K562 (cell line): ENCODE measurements around the gene RASGRP1. TPM values are rescaled to one million over a fixed set of nuclear protein-coding genes. Genes with fewer than 3 reads are reported as not detected.

Experiments used
- ARNT ChIP-seq, 2 experiments: fragments of 450-650 bp; IDR thresholded peaks; 2 replicates each; pipeline ENCODE4 v1.6.1; 2016; ENCODE audit warnings: mild to moderate bottlenecking in 1 of 2
- BACH1 ChIP-seq: fragments of 200-800 bp; sonication (Bioruptor generic); IDR thresholded peaks from 2 replicates; pipeline ENCODE4 v1.6.1; 2016; ENCODE audit warnings: missing genetic modification characterization, missing compliant biosample characterization
- CHD1 ChIP-seq: fragments of 200-600 bp; sonication (generic); IDR thresholded peaks from one replicate; pipeline ENCODE4 v1.6.1; 2012; ENCODE audit warnings: mild to moderate bottlenecking, moderate library complexity, low read length, inconsistent platforms
- CTBP1 ChIP-seq: fragments of 450-650 bp; IDR thresholded peaks from 2 replicates; pipeline ENCODE4 v1.6.1; 2016; ENCODE audit warnings: borderline replicate concordance
- FOS ChIP-seq: IDR thresholded peaks from 3 replicates; pipeline ENCODE4 v1.6.1; 2011; ENCODE audit not compliant: insufficient read length; ENCODE audit errors: extremely low read depth
- FOSL1 ChIP-seq: fragments of 200-800 bp; sonication (Bioruptor generic); conservative IDR thresholded peaks from 2 replicates; pipeline ENCODE4 v1.6.1; 2016; ENCODE audit warnings: missing genetic modification characterization, missing compliant biosample characterization
- JUN ChIP-seq, 2 experiments: sonication (generic) in 1 of 2; formaldehyde crosslinking in 1 of 2; IDR thresholded peaks; 2 replicates each; pipeline versions ENCODE4 v1.6.1 to v1.8.0; 2012 to 2022; ENCODE audit warnings: borderline replicate concordance in 2 of 2, mild to moderate bottlenecking in 2 of 2, improper control_type of control experiment in 1 of 2, low read depth in 1 of 2, low read length in 1 of 2, missing genetic modification reagents in 1 of 2
- KLF1 ChIP-seq: fragments of 450-650 bp; IDR thresholded peaks from 2 replicates; pipeline ENCODE4 v1.6.1; 2016; ENCODE audit warnings: missing genetic modification characterization, missing compliant biosample characterization
- MAZ ChIP-seq, 2 experiments: fragments of 450-650 bp in 1 of 2; sonication (generic) in 1 of 2; formaldehyde crosslinking; IDR thresholded peaks in 1 of 2; conservative IDR thresholded peaks in 1 of 2; 2 replicates each; pipeline versions ENCODE4 v1.4.0 to v1.5.0; 2020; ENCODE audit warnings: mild to moderate bottlenecking in 1 of 2, missing genetic modification reagents in 1 of 2
- SMARCA4 ChIP-seq: fragments of 450-650 bp; IDR thresholded peaks from 2 replicates; pipeline ENCODE4 v1.6.1; 2016
- SNIP1 ChIP-seq: fragments of 450-650 bp; IDR thresholded peaks from 2 replicates; pipeline ENCODE4 v1.7.1; 2017; ENCODE audit warnings: low read depth, mild to moderate bottlenecking
- SOX6 ChIP-seq: fragments of 450-650 bp; IDR thresholded peaks from 2 replicates; pipeline ENCODE4 v1.6.1; 2014; ENCODE audit warnings: mild to moderate bottlenecking
- SREBF1 ChIP-seq: fragments of 150-350 bp; IDR thresholded peaks from 2 replicates; pipeline ENCODE4 v1.6.1; 2014; ENCODE audit warnings: antibody characterized with exemption, low read depth, low read length, borderline replicate concordance
- SRF ChIP-seq, 2 experiments: fragments of 250-450, 450-650 bp in 1 of 2; sonication (Bioruptor Pico) in 1 of 2; sonication (generic) in 1 of 2; formaldehyde crosslinking; IDR thresholded peaks; 2 replicates each; pipeline versions ENCODE4 v1.5.0 to v1.5.1; 2020 to 2022; ENCODE audit warnings: mild to moderate bottlenecking in 1 of 2, missing genetic modification reagents in 1 of 2
- TCF7 ChIP-seq: sonication (generic); IDR thresholded peaks from 2 replicates; pipeline ENCODE4 v1.6.1; 2016; ENCODE audit warnings: antibody characterized with exemption, borderline replicate concordance
- polyA plus RNA-seq, 8 experiments: library from polyadenylated mRNA; depleted of rRNA in 4 of 8; stranded (reverse) in 5 of 8; unstranded in 3 of 8; fragments of >200 nt; fragmentation: Nextera tagmentation in 2 of 8; fragmentation: Illumina TruSeq in 1 of 8; extraction: Ambion mirVana in 2 of 8; extraction: Trizol in 1 of 8; gene quantifications; 2 replicates each; pipeline versions ENCODE4 v1.2.1 to v1.2.3, GENCODE V29; 2011 to 2014; ENCODE audit warnings: inconsistent platforms in 1 of 8, missing spikeins in 1 of 8
- total RNA-seq, 7 experiments: library from RNA; depleted of rRNA in 6 of 7; stranded (reverse); fragments of >200 nt in 6 of 7; fragmentation: Illumina TruSeq in 2 of 7; extraction: Trizol in 2 of 7; gene quantifications; 2 replicates each; pipeline versions ENCODE4 v1.2.1 to v1.2.3, GENCODE V29; 2011 to 2021; ENCODE audit warnings: low replicate concordance in 1 of 7
- TF ChIP-seq, protein P1 (sequence below): sonication (generic); formaldehyde crosslinking; IDR thresholded peaks from 2 replicates; pipeline ENCODE4 v1.8.1; 2023; ENCODE audit warnings: mild to moderate bottlenecking, missing genetic modification reagents
- TF ChIP-seq, protein P2 (sequence below): sonication (generic); formaldehyde crosslinking; IDR thresholded peaks from 2 replicates; pipeline ENCODE4 v1.8.1; 2022; ENCODE audit warnings: missing genetic modification reagents
- TF ChIP-seq, protein P3 (sequence below): fragments of 250-450 bp; sonication (Bioruptor Pico); IDR thresholded peaks from 2 replicates; pipeline ENCODE4 v1.4.0; 2020; ENCODE audit warnings: borderline replicate concordance
- TF ChIP-seq, protein P4 (sequence below): sonication (generic); formaldehyde crosslinking; IDR thresholded peaks from 2 replicates; pipeline ENCODE4 v1.8.0; 2022; ENCODE audit warnings: missing genetic modification reagents, mild to moderate bottlenecking, borderline replicate concordance
- TF ChIP-seq, protein P5 (sequence below): IDR thresholded peaks from 2 replicates; pipeline ENCODE4 v1.6.1; 2016; ENCODE audit warnings: missing genetic modification characterization, missing compliant biosample characterization

RASGRP1 gene
- total and polyA plus RNA-seq, 9 of the 15 experiments (the other 6 are each of a cell fraction or from before 2014, with no cell fraction given): 0.14 to 0.72 (median 0.31) TPM

DNA sequence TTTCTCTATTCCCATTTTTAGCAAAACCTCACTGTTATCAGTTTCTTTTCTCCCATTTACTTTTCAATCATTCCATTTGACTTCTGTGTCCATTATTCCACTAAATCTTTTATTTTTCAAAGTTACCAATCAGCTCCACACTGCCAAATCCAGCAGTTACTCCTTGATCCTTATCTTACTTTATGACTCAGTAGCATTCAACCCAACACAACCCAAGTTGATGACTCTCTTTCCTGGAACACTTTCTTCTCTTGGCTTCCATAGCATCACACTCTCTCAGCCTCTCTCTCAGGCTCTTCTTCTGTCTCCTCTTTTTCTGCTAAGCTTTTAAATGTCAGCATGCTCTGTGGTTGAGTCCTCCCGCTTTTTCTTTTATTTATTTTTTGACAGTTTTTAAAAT, 36.3 kb downstream of the RASGRP1 start (continued):
- TF ChIP-seq TCF7: no peak
- no peak for TF ChIP-seq MAZ (CRISPR knock-in tag; conservative IDR thresholded peaks at IDR 0.05 in 1 of 2, IDR thresholded peaks at IDR 0.05 in 1 of 2)
- TF ChIP-seq CHD1: no peak
- peak; percentile 67; the same call in 1 of the 2 replicates for TF ChIP-seq JUN (IDR thresholded peaks at IDR 0.05; ENCODE audit: borderline replicate concordance, low read depth, low read length)
- TF ChIP-seq JUN (CRISPR knock-in tag; IDR thresholded peaks at IDR 0.05; ENCODE audit: borderline replicate concordance): no peak
- no peak for TF ChIP-seq KLF1
- TF ChIP-seq, protein P1, sequence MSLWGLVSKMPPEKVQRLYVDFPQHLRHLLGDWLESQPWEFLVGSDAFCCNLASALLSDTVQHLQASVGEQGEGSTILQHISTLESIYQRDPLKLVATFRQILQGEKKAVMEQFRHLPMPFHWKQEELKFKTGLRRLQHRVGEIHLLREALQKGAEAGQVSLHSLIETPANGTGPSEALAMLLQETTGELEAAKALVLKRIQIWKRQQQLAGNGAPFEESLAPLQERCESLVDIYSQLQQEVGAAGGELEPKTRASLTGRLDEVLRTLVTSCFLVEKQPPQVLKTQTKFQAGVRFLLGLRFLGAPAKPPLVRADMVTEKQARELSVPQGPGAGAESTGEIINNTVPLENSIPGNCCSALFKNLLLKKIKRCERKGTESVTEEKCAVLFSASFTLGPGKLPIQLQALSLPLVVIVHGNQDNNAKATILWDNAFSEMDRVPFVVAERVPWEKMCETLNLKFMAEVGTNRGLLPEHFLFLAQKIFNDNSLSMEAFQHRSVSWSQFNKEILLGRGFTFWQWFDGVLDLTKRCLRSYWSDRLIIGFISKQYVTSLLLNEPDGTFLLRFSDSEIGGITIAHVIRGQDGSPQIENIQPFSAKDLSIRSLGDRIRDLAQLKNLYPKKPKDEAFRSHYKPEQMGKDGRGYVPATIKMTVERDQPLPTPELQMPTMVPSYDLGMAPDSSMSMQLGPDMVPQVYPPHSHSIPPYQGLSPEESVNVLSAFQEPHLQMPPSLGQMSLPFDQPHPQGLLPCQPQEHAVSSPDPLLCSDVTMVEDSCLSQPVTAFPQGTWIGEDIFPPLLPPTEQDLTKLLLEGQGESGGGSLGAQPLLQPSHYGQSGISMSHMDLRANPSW (CRISPR knock-in tag): no peak
- TF ChIP-seq FOSL1 (tag): peak; percentile 87
- no peak for TF ChIP-seq SOX6
- TF ChIP-seq, protein P2, sequence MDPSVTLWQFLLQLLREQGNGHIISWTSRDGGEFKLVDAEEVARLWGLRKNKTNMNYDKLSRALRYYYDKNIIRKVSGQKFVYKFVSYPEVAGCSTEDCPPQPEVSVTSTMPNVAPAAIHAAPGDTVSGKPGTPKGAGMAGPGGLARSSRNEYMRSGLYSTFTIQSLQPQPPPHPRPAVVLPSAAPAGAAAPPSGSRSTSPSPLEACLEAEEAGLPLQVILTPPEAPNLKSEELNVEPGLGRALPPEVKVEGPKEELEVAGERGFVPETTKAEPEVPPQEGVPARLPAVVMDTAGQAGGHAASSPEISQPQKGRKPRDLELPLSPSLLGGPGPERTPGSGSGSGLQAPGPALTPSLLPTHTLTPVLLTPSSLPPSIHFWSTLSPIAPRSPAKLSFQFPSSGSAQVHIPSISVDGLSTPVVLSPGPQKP: no peak
- no peak for TF ChIP-seq SNIP1
- peak; percentile 47; the same call in 1 of the 2 replicates for TF ChIP-seq SMARCA4
- TF ChIP-seq ARNT (IDR thresholded peaks at IDR 0.05): no peak
- TF ChIP-seq, protein P3, sequence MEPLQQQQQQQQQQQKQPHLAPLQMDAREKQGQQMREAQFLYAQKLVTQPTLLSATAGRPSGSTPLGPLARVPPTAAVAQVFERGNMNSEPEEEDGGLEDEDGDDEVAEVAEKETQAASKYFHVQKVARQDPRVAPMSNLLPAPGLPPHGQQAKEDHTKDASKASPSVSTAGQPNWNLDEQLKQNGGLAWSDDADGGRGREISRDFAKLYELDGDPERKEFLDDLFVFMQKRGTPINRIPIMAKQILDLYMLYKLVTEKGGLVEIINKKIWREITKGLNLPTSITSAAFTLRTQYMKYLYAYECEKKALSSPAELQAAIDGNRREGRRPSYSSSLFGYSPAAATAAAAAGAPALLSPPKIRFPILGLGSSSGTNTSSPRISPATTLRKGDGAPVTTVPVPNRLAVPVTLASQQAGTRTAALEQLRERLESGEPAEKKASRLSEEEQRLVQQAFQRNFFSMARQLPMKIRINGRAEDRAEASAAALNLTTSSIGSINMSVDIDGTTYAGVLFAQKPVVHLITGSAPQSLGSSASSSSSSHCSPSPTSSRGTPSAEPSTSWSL: no peak
- no peak for TF ChIP-seq SREBF1
- TF ChIP-seq, protein P4, sequence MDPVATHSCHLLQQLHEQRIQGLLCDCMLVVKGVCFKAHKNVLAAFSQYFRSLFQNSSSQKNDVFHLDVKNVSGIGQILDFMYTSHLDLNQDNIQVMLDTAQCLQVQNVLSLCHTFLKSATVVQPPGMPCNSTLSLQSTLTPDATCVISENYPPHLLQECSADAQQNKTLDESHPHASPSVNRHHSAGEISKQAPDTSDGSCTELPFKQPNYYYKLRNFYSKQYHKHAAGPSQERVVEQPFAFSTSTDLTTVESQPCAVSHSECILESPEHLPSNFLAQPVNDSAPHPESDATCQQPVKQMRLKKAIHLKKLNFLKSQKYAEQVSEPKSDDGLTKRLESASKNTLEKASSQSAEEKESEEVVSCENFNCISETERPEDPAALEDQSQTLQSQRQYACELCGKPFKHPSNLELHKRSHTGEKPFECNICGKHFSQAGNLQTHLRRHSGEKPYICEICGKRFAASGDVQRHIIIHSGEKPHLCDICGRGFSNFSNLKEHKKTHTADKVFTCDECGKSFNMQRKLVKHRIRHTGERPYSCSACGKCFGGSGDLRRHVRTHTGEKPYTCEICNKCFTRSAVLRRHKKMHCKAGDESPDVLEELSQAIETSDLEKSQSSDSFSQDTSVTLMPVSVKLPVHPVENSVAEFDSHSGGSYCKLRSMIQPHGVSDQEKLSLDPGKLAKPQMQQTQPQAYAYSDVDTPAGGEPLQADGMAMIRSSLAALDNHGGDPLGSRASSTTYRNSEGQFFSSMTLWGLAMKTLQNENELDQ: no peak
- TF ChIP-seq FOS: no peak
- no peak for TF ChIP-seq BACH1 (tag)
- TF ChIP-seq, protein P5, sequence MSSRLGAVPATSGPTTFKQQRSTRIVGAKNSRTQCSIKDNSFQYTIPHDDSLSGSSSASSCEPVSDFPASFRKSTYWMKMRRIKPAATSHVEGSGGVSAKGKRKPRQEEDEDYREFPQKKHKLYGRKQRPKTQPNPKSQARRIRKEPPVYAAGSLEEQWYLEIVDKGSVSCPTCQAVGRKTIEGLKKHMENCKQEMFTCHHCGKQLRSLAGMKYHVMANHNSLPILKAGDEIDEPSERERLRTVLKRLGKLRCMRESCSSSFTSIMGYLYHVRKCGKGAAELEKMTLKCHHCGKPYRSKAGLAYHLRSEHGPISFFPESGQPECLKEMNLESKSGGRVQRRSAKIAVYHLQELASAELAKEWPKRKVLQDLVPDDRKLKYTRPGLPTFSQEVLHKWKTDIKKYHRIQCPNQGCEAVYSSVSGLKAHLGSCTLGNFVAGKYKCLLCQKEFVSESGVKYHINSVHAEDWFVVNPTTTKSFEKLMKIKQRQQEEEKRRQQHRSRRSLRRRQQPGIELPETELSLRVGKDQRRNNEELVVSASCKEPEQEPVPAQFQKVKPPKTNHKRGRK: no peak
- no peak for TF ChIP-seq SRF (CRISPR knock-in tag; IDR thresholded peaks at IDR 0.05)
- TF ChIP-seq CTBP1: no peak
